ENCODE measurements around the gene PATE3.

DNA sequence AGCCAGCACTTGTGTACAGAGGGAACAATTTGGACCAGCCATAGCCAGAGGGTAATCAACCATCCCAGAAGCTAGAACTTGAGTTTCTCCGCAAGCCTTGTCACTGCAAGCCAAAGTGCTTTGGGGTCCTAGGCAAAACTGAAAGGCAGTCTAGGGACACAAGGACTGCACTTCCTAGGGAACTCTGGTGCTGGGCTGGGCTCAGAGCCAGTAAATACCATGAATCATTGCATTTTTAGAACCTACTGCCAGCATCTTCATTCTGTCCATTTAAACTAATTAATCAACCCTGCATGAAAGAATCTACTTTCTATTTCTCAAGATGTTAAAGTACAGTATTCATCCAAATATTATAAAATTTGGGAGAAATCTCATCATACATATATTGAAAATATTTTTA lies 20.0 kb downstream of the PATE3 start:
- TF ChIP-seq POLR2A (IDR thresholded peaks at IDR 0.05): no peak
- TF ChIP-seq, protein P1, sequence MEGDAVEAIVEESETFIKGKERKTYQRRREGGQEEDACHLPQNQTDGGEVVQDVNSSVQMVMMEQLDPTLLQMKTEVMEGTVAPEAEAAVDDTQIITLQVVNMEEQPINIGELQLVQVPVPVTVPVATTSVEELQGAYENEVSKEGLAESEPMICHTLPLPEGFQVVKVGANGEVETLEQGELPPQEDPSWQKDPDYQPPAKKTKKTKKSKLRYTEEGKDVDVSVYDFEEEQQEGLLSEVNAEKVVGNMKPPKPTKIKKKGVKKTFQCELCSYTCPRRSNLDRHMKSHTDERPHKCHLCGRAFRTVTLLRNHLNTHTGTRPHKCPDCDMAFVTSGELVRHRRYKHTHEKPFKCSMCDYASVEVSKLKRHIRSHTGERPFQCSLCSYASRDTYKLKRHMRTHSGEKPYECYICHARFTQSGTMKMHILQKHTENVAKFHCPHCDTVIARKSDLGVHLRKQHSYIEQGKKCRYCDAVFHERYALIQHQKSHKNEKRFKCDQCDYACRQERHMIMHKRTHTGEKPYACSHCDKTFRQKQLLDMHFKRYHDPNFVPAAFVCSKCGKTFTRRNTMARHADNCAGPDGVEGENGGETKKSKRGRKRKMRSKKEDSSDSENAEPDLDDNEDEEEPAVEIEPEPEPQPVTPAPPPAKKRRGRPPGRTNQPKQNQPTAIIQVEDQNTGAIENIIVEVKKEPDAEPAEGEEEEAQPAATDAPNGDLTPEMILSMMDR (IDR thresholded peaks at IDR 0.05 in 4 of 5, conservative IDR thresholded peaks at IDR 0.05 in 1 of 5): no peak
